ENCODE measurements around the gene NUF2. TPM values are rescaled to one million over a fixed set of nuclear protein-coding genes. Genes with fewer than 3 reads are reported as not detected.
A peak's percentile ranks its signal among the peaks of the same experiment; 100 is the strongest.
"Not testable (repeated sequence)": the region's sequence is repeated elsewhere in the genome, so short reads cannot be mapped to it uniquely, and the experiment has no call there.

NUF2 gene
- total and polyA plus RNA-seq, 2 donors (not counting 1 experiment from before 2014, with no cell fraction given) = 4.6 to 6.5 TPM

- peaks cover 3% of the 10 kb centered on the region for H3K4me1 ChIP-seq (ENCODE audit: control insufficient read depth, extremely low read depth, insufficient read depth, low read length)
- H3K4me3 ChIP-seq (replicated peaks in 1 of 4; ENCODE audit: control extremely low read depth in 1 of 4, insufficient read depth in 1 of 4, low read depth in 3 of 4, low read length in 4 of 4) = no peak overlapping the region
- no peak for DNase-seq (ENCODE audit: low read depth in 2 of 2)
- no peak overlapping the region for H3K27ac ChIP-seq (ENCODE audit: insufficient read depth, low read length)
- no peaks in the 10 kb centered on the region for H3K9me3 ChIP-seq (ENCODE audit: control insufficient read depth, insufficient read depth, low read depth, low read length)
- no peak overlapping the region for H3K4me2 ChIP-seq (ENCODE audit: extremely low read depth, insufficient read depth, low read length)
- H2AFZ ChIP-seq (ENCODE audit: low read length) = no peak overlapping the region
- no peaks in the 10 kb centered on the region for H3K79me2 ChIP-seq (ENCODE audit: control insufficient read depth, insufficient read depth, low read length)
- no peaks in the 10 kb centered on the region for H4K20me1 ChIP-seq (ENCODE audit: control insufficient read depth, extremely low read depth, insufficient read depth, low read length)
- H3K36me3 ChIP-seq (ENCODE audit: control insufficient read depth, insufficient read depth, low read length) = no peaks in the 10 kb centered on the region
- H3K27me3 ChIP-seq (ENCODE audit: control insufficient read depth, insufficient read depth, low read length) = no peaks in the 10 kb centered on the region
- H3K9ac ChIP-seq (ENCODE audit: insufficient read depth, low read length) = no peak overlapping the region
- TF ChIP-seq, protein P1, sequence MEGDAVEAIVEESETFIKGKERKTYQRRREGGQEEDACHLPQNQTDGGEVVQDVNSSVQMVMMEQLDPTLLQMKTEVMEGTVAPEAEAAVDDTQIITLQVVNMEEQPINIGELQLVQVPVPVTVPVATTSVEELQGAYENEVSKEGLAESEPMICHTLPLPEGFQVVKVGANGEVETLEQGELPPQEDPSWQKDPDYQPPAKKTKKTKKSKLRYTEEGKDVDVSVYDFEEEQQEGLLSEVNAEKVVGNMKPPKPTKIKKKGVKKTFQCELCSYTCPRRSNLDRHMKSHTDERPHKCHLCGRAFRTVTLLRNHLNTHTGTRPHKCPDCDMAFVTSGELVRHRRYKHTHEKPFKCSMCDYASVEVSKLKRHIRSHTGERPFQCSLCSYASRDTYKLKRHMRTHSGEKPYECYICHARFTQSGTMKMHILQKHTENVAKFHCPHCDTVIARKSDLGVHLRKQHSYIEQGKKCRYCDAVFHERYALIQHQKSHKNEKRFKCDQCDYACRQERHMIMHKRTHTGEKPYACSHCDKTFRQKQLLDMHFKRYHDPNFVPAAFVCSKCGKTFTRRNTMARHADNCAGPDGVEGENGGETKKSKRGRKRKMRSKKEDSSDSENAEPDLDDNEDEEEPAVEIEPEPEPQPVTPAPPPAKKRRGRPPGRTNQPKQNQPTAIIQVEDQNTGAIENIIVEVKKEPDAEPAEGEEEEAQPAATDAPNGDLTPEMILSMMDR (conservative IDR thresholded peaks at IDR 0.05 in 1 of 2, IDR thresholded peaks at IDR 0.05 in 1 of 2; ENCODE audit: low read depth in 1 of 2, low read length in 2 of 2) = no peak
- no peak for TF ChIP-seq EZH2 (IDR thresholded peaks at IDR 0.05; ENCODE audit: low read length, missing control alignments)
Observed at GRCh38 chr1:163291461-163291860, 30.3 kb upstream of the NUF2 start.

DNA sequence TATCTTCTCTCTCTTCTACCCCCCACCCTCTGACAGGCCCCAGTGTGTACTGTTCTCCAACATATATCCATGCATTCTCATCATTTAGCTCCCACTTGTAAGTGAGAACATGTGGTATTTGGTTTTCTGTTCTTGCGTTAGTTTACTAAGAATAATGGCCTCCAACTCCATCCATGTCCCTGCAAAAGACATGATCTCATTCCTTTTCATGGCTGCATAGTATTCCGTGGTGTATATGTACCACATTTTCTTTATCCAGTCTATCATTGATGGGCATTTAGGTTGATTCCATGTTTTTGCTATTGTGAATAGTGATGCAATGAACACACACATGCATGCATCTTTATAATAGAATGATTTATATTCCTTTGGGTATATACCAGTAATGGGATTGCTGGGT is 29.6 kb upstream of the NUF2 start:
- H2AFZ ChIP-seq (ENCODE audit: low read length); H4K20me1 ChIP-seq (ENCODE audit: control insufficient read depth, extremely low read depth, insufficient read depth, low read length); H3K79me2 ChIP-seq (ENCODE audit: control insufficient read depth, insufficient read depth, low read length): not testable (repeated sequence)

DNA sequence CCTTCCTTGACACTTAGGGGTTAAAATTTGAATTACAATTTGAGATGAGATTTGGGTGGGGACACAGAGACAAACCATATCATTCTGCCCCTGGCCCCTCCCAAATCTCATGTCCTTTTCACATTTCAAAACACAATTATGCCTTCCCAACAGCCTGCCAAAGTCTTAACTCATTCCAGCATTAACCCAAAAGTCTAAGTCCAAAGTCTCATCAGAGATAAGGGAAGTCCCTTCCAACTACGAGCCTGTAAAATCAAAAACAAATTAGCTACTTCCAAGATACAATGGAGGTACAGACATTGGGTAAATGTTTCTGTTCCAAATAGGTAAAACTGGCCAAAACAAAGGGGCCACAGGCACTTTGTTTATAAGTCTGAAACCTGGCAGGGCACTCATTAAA is 28.3 kb upstream of the NUF2 start:
- not testable (repeated sequence) for H3K4me3 ChIP-seq (replicated peaks in 1 of 4; ENCODE audit: control extremely low read depth in 1 of 4, insufficient read depth in 1 of 4, low read depth in 3 of 4, low read length in 4 of 4); H3K9me3 ChIP-seq (ENCODE audit: control insufficient read depth, insufficient read depth, low read depth, low read length); H4K20me1 ChIP-seq (ENCODE audit: control insufficient read depth, extremely low read depth, insufficient read depth, low read length); H2AFZ ChIP-seq (ENCODE audit: low read length); H3K36me3 ChIP-seq (ENCODE audit: control insufficient read depth, insufficient read depth, low read length); H3K9ac ChIP-seq (ENCODE audit: insufficient read depth, low read length); DNase-seq (ENCODE audit: low read depth in 2 of 2); H3K79me2 ChIP-seq (ENCODE audit: control insufficient read depth, insufficient read depth, low read length); H3K27ac ChIP-seq (ENCODE audit: insufficient read depth, low read length); H3K4me1 ChIP-seq (ENCODE audit: control insufficient read depth, extremely low read depth, insufficient read depth, low read length); H3K4me2 ChIP-seq (ENCODE audit: extremely low read depth, insufficient read depth, low read length); H3K27me3 ChIP-seq (ENCODE audit: control insufficient read depth, insufficient read depth, low read length)

More for the DNA sequence above, 29.6 kb upstream of the NUF2 start:
- H3K36me3 ChIP-seq (ENCODE audit: control insufficient read depth, insufficient read depth, low read length); DNase-seq (ENCODE audit: low read depth in 2 of 2); H3K27me3 ChIP-seq (ENCODE audit: control insufficient read depth, insufficient read depth, low read length); H3K27ac ChIP-seq (ENCODE audit: insufficient read depth, low read length); H3K9ac ChIP-seq (ENCODE audit: insufficient read depth, low read length); H3K4me3 ChIP-seq (replicated peaks in 1 of 4; ENCODE audit: control extremely low read depth in 1 of 4, insufficient read depth in 1 of 4, low read depth in 3 of 4, low read length in 4 of 4); H3K9me3 ChIP-seq (ENCODE audit: control insufficient read depth, insufficient read depth, low read depth, low read length); H3K4me2 ChIP-seq (ENCODE audit: extremely low read depth, insufficient read depth, low read length); H3K4me1 ChIP-seq (ENCODE audit: control insufficient read depth, extremely low read depth, insufficient read depth, low read length): not testable (repeated sequence)

GRCh38 chr1:163295949-163296348 is 25.8 kb upstream of the NUF2 start:
- TF ChIP-seq, protein P1 (conservative IDR thresholded peaks at IDR 0.05 in 1 of 2, IDR thresholded peaks at IDR 0.05 in 1 of 2; ENCODE audit: low read depth in 1 of 2, low read length in 2 of 2) = no peak
- TF ChIP-seq EZH2 (IDR thresholded peaks at IDR 0.05; ENCODE audit: low read length, missing control alignments) = no peak

More at GRCh38 chr1:163295949-163296348, 25.8 kb upstream of the NUF2 start:
- no peak overlapping the region for H3K9ac ChIP-seq (ENCODE audit: insufficient read depth, low read length)
- no peaks in the 10 kb centered on the region for H3K9me3 ChIP-seq (ENCODE audit: control insufficient read depth, insufficient read depth, low read depth, low read length)
- H3K27me3 ChIP-seq (ENCODE audit: control insufficient read depth, insufficient read depth, low read length) = no peaks in the 10 kb centered on the region
- H3K4me1 ChIP-seq (ENCODE audit: control insufficient read depth, extremely low read depth, insufficient read depth, low read length) = peaks cover 3% of the 10 kb centered on the region
- peak in 1 of 2 donors; percentile 58 for DNase-seq (ENCODE audit: low read depth in 2 of 2)
- H3K79me2 ChIP-seq (ENCODE audit: control insufficient read depth, insufficient read depth, low read length) = no peaks in the 10 kb centered on the region
- H3K4me2 ChIP-seq (ENCODE audit: extremely low read depth, insufficient read depth, low read length) = no peak overlapping the region
- no peak overlapping the region for H3K27ac ChIP-seq (ENCODE audit: insufficient read depth, low read length)
- H3K36me3 ChIP-seq (ENCODE audit: control insufficient read depth, insufficient read depth, low read length) = no peaks in the 10 kb centered on the region
- no peaks in the 10 kb centered on the region for H4K20me1 ChIP-seq (ENCODE audit: control insufficient read depth, extremely low read depth, insufficient read depth, low read length)
- no peak overlapping the region for H3K4me3 ChIP-seq (replicated peaks in 1 of 4; ENCODE audit: control extremely low read depth in 1 of 4, insufficient read depth in 1 of 4, low read depth in 3 of 4, low read length in 4 of 4)
- H2AFZ ChIP-seq (ENCODE audit: low read length) = no peak overlapping the region

Measured in fibroblast of lung (primary cell).